Activated B cell treated with CpG ODN at 0.5 μM for 24 hours (primary cell): ENCODE data around the gene GAL3ST1. TPM values are rescaled to one million over a fixed set of nuclear protein-coding genes. Genes with fewer than 3 reads are reported as not detected.

Source experiments
- ATAC-seq: fragments of 200-7000 bp; cut with Tn5 transposase; one replicate; pipeline ENCODE4 v1.10.0; 2021; ENCODE audit warnings: low read depth, mild to moderate bottlenecking, moderate library complexity
- CTCF ChIA-PET: fragments of 350-600 bp; sonication (Branson Sonifier 250); formaldehyde crosslinking; loops from one replicate; lab custom pipeline; 2021; ENCODE audit warnings: antibody characterized with exemption; lab: Charles Lee
- POLR2A ChIA-PET: fragments of 350-600 bp; sonication (Branson Sonifier 250); formaldehyde crosslinking; loops from one replicate; lab custom pipeline; 2021; ENCODE audit warnings: antibody characterized with exemption; lab: Charles Lee
- DNase-seq: peaks from one replicate; pipeline ENCODE4 v3.0.0; 2022
- H3K27ac Mint-ChIP-seq: one replicate; pipeline ENCODE4 v1.8.0; 2020; ENCODE audit warnings: mixed read lengths
- H3K27me3 Mint-ChIP-seq: one replicate; pipeline ENCODE4 v1.8.0; 2021; ENCODE audit warnings: mixed read lengths
- H3K36me3 Mint-ChIP-seq: one replicate; pipeline ENCODE4 v1.8.0; 2021; ENCODE audit warnings: low read depth, mixed read lengths
- H3K4me1 Mint-ChIP-seq: one replicate; pipeline ENCODE4 v1.8.0; 2021; ENCODE audit warnings: mixed read lengths
- H3K4me3 Mint-ChIP-seq: one replicate; pipeline ENCODE4 v1.8.0; 2020; ENCODE audit warnings: mild to moderate bottlenecking, mixed read lengths
- H3K9me3 Mint-ChIP-seq: one replicate; pipeline ENCODE4 v1.8.0; 2020; ENCODE audit warnings: mixed read lengths
- intact Hi-C: fragments of 100-400 bp; cut with micrococcal nuclease; formaldehyde crosslinking; loops from one replicate; pipeline ENCODE4 v1.15.1; 2024
- total RNA-seq: library from RNA; stranded (reverse); gene quantifications from 2 replicates; pipeline ENCODE4 v1.2.3, GENCODE V29; 2022
- TF ChIP-seq, protein P1 (sequence below): fragments of 200-600 bp; IDR thresholded peaks from one replicate; pipeline ENCODE4 v1.8.0; 2022; ENCODE audit warnings: antibody characterized with exemption, mild to moderate bottlenecking

Gene GAL3ST1
- total RNA-seq, 1 donor from 2014 or later = not detected

DNA sequence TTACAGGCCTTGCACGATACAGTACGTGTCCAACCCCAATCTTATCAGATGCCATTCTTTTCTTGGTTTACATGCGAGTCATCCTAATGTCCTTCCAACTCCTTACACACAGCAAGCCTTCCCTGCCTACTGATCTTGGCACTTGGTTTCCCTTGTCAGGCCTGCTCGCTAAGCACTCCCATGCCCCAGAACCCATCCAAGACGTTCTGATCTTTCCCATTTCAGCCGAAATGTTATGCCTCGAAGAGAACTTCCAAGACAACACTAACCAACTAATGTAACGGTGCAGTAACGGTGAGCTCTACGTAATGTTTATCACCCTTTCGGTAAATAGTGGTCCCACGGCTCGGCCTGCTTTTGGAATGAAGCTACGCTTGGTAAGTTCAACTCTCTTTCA, 16.7 kb upstream of the GAL3ST1 start:
- POLR2A ChIA-PET = interaction anchor here (0.7 to 2.0 kb wide), 10 partner anchors 10 to 378 kb away, joined by 3 to 11 read pairs (median 6); partner anchors contain the start of genes CCDC157, MORC2, SF3A1 and SLC35E4
- Mint-ChIP-seq H3K36me3 (peaks cover 36% of the 10 kb centered on the region), H3K27me3 (peaks cover 1% of the 10 kb centered on the region), H3K4me3 (no peak overlapping the region), H3K27ac (no peak overlapping the region), H3K9me3 (no peaks in the 10 kb centered on the region), H3K4me1 (no peaks in the 10 kb centered on the region)
- intact Hi-C loops = loop anchor here (1.0 to 5.0 kb wide), 7 partner anchors 76 to 709 kb away; partner anchors contain the start of genes DUSP18, MTMR3, OSM and SELENOM
- CTCF ChIA-PET = interaction anchor here (0.9 kb wide), 1 partner anchor 43 kb away, joined by 3 read pairs; no protein-coding TSS in a partner anchor
- no peak for DNase-seq
- ATAC-seq = no peak
- TF ChIP-seq, protein P1, sequence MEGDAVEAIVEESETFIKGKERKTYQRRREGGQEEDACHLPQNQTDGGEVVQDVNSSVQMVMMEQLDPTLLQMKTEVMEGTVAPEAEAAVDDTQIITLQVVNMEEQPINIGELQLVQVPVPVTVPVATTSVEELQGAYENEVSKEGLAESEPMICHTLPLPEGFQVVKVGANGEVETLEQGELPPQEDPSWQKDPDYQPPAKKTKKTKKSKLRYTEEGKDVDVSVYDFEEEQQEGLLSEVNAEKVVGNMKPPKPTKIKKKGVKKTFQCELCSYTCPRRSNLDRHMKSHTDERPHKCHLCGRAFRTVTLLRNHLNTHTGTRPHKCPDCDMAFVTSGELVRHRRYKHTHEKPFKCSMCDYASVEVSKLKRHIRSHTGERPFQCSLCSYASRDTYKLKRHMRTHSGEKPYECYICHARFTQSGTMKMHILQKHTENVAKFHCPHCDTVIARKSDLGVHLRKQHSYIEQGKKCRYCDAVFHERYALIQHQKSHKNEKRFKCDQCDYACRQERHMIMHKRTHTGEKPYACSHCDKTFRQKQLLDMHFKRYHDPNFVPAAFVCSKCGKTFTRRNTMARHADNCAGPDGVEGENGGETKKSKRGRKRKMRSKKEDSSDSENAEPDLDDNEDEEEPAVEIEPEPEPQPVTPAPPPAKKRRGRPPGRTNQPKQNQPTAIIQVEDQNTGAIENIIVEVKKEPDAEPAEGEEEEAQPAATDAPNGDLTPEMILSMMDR = no peak

DNA sequence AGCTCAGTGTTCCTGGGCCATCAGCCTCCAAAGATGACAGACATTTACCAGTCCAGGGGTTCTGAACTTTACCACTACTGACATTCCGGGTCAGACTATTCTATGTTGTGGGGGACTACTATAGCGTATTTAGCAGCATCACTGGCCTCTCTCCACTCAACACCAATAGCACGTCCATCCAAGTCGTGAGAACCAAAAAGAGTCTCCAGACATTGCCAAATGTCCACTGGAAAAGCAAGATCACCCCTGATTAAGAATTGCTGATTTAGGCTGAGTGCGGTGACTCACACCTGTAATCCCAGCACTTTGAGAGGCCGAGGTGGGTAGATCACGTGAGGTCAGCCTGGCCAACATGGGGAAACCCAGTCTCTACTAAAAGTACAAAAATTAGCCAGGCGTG, 11.9 kb upstream of the GAL3ST1 start:
- DNase-seq (no peak), ATAC-seq (no peak)
- ChIA-PET POLR2A (no interaction called here), CTCF (no interaction called here)
- Mint-ChIP-seq H3K4me3 (no peak overlapping the region), H3K4me1 (no peaks in the 10 kb centered on the region), H3K27ac (no peak overlapping the region), H3K36me3 (peaks cover 79% of the 10 kb centered on the region), H3K27me3 (no peaks in the 10 kb centered on the region), H3K9me3 (no peaks in the 10 kb centered on the region)
- intact Hi-C loops = no loop called here
- TF ChIP-seq, protein P1 = no peak

DNA sequence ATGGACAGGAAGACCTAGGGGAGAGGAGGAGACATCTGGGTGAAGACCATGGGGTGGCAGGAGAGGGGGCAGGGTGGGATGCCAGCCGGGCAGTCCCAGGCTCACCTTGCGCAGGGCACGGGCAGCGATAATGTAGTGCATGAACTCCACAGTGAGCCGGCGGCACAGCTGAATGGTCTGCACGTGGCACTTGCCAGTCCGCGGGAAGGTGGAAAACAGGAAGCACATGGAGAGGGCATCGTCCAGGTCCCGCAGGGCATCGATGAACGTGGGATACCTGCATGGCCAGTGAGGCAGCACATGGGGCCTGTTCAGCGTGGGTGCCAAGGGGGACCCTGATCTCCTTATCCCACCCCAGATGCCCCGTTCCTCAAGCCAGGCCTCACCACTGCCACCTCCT, 10.0 kb upstream of the GAL3ST1 start:
- CTCF ChIA-PET = no interaction called here
- Mint-ChIP-seq H3K4me3 (no peak overlapping the region), H3K36me3 (peaks cover 95% of the 10 kb centered on the region), H3K27ac (no peak overlapping the region), H3K9me3 (no peaks in the 10 kb centered on the region), H3K4me1 (no peaks in the 10 kb centered on the region), H3K27me3 (no peaks in the 10 kb centered on the region)
- ATAC-seq (no peak), DNase-seq (no peak)
- POLR2A ChIA-PET = no interaction called here
- intact Hi-C loops = no loop called here
- TF ChIP-seq, protein P1 = no peak

DNA sequence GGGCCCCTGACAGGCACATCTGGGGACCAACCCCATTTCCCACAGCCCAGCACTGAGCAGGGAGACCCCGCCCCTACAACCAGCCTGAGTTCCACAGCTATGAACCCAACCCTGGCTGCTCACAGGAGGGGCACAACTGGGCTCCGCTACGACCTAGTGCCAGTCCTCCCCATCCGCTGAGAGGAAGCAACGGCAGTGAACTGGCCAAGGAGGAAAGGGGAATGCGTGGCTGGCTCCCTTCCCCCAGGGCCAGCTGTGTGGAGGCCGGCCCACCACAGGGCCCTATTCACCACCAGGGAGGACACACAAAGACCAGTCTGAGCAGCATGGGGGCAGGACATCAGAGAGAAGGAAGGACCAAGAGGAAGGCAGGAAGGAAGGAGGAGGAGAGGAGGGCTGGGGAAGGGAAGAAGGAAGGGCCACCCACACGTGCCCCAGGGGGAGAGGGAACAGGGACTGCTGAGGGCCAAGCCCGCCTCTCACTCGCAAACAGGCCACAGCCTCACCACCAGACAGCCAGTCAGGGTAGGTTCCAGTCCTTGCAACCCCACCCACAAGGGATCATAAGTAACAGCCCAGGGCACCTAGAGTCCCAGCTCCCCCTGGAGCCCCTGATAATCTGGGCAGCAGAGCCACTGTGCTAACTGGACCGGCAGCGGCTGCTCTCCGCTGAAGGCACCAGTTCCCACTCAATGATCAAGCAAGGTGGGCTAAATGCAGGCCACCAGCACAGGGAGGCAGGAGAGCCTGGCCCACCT, 8.5 kb upstream of the GAL3ST1 start:
- ChIA-PET CTCF (no interaction called here), POLR2A (no interaction called here)
- H3K27me3 Mint-ChIP-seq = no peaks in the 10 kb centered on the region
- DNase-seq (no peak), ATAC-seq (no peak)
- H3K9me3 Mint-ChIP-seq = no peaks in the 10 kb centered on the region
- H3K4me3 Mint-ChIP-seq = no peak overlapping the region
- intact Hi-C loops = no loop called here
- TF ChIP-seq, protein P1 = no peak
- H3K36me3 Mint-ChIP-seq = peaks cover 95% of the 10 kb centered on the region
- H3K27ac Mint-ChIP-seq = no peak overlapping the region
- H3K4me1 Mint-ChIP-seq = no peaks in the 10 kb centered on the region

DNA sequence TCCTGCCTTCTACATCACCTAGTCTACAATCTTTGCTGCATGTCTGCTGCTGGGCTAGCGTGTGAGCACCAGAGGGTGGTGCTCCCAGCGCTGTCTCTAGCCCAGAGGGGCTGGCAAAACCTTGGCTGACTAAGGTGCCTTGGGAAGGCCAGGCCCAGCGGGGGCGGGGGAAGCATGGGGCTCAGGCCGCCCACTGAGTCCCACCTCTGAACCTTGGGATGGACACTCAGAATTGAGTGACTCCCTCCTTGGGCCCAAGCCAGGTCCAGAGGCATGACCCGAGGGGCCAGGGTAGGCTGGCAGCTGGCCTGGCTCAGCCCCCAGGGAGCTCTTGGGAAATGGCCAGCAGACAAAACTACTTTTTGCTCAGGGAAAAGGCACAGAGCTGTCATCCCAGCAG, 7.6 kb upstream of the GAL3ST1 start:
- H3K4me3 Mint-ChIP-seq = no peak overlapping the region
- no peaks in the 10 kb centered on the region for H3K9me3 Mint-ChIP-seq
- ChIA-PET CTCF (no interaction called here), POLR2A (no interaction called here)
- DNase-seq (no peak), ATAC-seq (no peak)
- H3K4me1 Mint-ChIP-seq = peaks cover 1% of the 10 kb centered on the region
- H3K27me3 Mint-ChIP-seq = no peaks in the 10 kb centered on the region
- TF ChIP-seq, protein P1 = no peak
- intact Hi-C loops = no loop called here
- H3K27ac Mint-ChIP-seq = no peak overlapping the region
- H3K36me3 Mint-ChIP-seq = peaks cover 95% of the 10 kb centered on the region
